Transverse colon (tissue), 4 donors: ENCODE data around the gene WDR35. TPM values are rescaled to one million over a fixed set of nuclear protein-coding genes. Genes with fewer than 3 reads are reported as not detected.
A peak's percentile ranks its signal among the peaks of the same experiment; 100 is the strongest.

Source experiments
- DNase-seq: peaks from one replicate; pipeline ENCODE4 v3.0.0-alpha.2; 2019
- H3K27ac ChIP-seq, 4 donors: fragments of 200-600 bp; sonication (generic); 2 replicates each; pipeline ENCODE4 v1.5.1; 2016 to 2018; ENCODE audit warnings: inconsistent platforms in 4 of 4
- H3K27me3 ChIP-seq: fragments of 200-600 bp; sonication (generic); 2 replicates; pipeline ENCODE4 v1.5.1; 2017; ENCODE audit warnings: inconsistent platforms
- H3K36me3 ChIP-seq, 4 donors: fragments of 200-600 bp; sonication (generic); 2 replicates each; pipeline ENCODE4 v1.5.1; 2017 to 2019; ENCODE audit warnings: inconsistent platforms in 4 of 4
- H3K4me1 ChIP-seq, 4 donors: fragments of 200-600 bp; sonication (generic); 2 replicates each; pipeline ENCODE4 v1.5.1; 2017 to 2020; ENCODE audit warnings: inconsistent platforms in 4 of 4
- H3K4me3 ChIP-seq, 4 donors: fragments of 200-600 bp; sonication (generic); 1 replicate in 1 of 4; 2 replicates in 3 of 4; pipeline versions ENCODE4 v1.5.1 to v1.6.1; 2017 to 2019; ENCODE audit warnings: inconsistent platforms in 4 of 4
- H3K9me3 ChIP-seq, 2 donors: fragments of 200-600 bp; sonication (generic); 2 replicates each; pipeline ENCODE4 v1.5.1; 2017 to 2019; ENCODE audit warnings: inconsistent platforms in 2 of 2
- CTCF ChIP-seq, 5 experiments: fragments of 200-600 bp in 3 of 5; fragments of 450-650 bp in 2 of 5; sonication (generic) in 3 of 5; IDR thresholded peaks; 1 replicate in 2 of 5; 2 replicates in 3 of 5; pipeline ENCODE4 v1.5.1; 2016 to 2017; ENCODE audit warnings: antibody characterized with exemption in 5 of 5, inconsistent platforms in 3 of 5, mild to moderate bottlenecking in 2 of 5, moderate library complexity in 1 of 5
- EP300 ChIP-seq: sonication (generic); formaldehyde crosslinking; IDR thresholded peaks from one replicate; pipeline ENCODE4 v1.6.1; 2017; ENCODE audit warnings: antibody characterized with exemption, low read depth
- POLR2A ChIP-seq: fragments of 450-650 bp; IDR thresholded peaks from one replicate; pipeline ENCODE4 v1.6.1; 2016; ENCODE audit warnings: antibody characterized with exemption, mild to moderate bottlenecking, moderate library complexity
- POLR2AphosphoS5 ChIP-seq, 3 donors: sonication (generic); formaldehyde crosslinking; IDR thresholded peaks; one replicate each; pipeline ENCODE4 v1.6.1; 2016; ENCODE audit warnings: antibody characterized with exemption in 3 of 3
- WGBS, 2 donors: methylation state at CpG; one replicate each; pipeline ENCODE4 v1.1.5; 2018; ENCODE audit warnings: low coverage in 1 of 2; 5-methylcytosine and 5-hydroxymethylcytosine counted together
- in situ Hi-C, 4 donors: fragments of 200-750 bp; cut with MboI; loops; one replicate each; pipeline versions ENCODE4 v1.15.0 to v1.15.1; 2017; ENCODE audit warnings: low sequenced_read_pairs in 3 of 4, low pct_ligation_motif_present in 1 of 4, low pct_unique_long_range_greater_than_20kb in 1 of 4
- intact Hi-C: fragments of 100-400 bp; cut with DNase I; formaldehyde crosslinking; loops from one replicate; pipeline ENCODE4 v1.15.1; 2023; ENCODE audit warnings: low total_unique reads
- total RNA-seq, 4 donors: library from RNA; depleted of rRNA; stranded (reverse); fragments of >200 nt; gene quantifications; one replicate each; pipeline ENCODE4 v1.1.0, GENCODE V29; 2016

Gene WDR35
- total RNA-seq, 4 donors from 2014 or later, result 0.37 to 4.8 (median 2.0) TPM

GRCh38 chr2:19973466-19973865 is 16.4 kb downstream of the WDR35 start:
- TF ChIP-seq POLR2AphosphoS5 (IDR thresholded peaks at IDR 0.05) (no peak), POLR2A (no peak), EP300 (no peak), CTCF (IDR thresholded peaks at IDR 0.05) (no peak)
- Histone ChIP-seq H3K27ac (no peak overlapping the region), H3K9me3 (no peaks in the 10 kb centered on the region), H3K36me3 (peaks cover 0 to 4% (median 0%) of the 10 kb centered on the region in 4 donors), H3K27me3 (no peaks in the 10 kb centered on the region), H3K4me3 (no peak overlapping the region), H3K4me1 (no peaks in the 10 kb centered on the region)
- intact Hi-C loops (no loop called here), in situ Hi-C loops (no loop called here)
- no peak for DNase-seq
- WGBS, 2 donors, result 84 to 92% methylated on average over 8 of the region's 8 CpGs

- in situ Hi-C loops, result no loop called here
- H3K27ac ChIP-seq, result no peak overlapping the region
- no peak overlapping the region for H3K4me3 ChIP-seq
- TF ChIP-seq EP300 (no peak), POLR2A (no peak), CTCF (IDR thresholded peaks at IDR 0.05) (no peak), POLR2AphosphoS5 (IDR thresholded peaks at IDR 0.05) (no peak)
- no peaks in the 10 kb centered on the region for H3K4me1 ChIP-seq
- no peaks in the 10 kb centered on the region for H3K36me3 ChIP-seq
- DNase-seq, result no peak
- WGBS, 2 donors, result 24 to 68% methylated on average over 2 to 3 of the region's 3 CpGs
- H3K9me3 ChIP-seq, result no peaks in the 10 kb centered on the region
- H3K27me3 ChIP-seq, result no peaks in the 10 kb centered on the region
- intact Hi-C loops, result no loop called here
Measured at GRCh38 chr2:19971691-19972090, 18.2 kb downstream of the WDR35 start.

- WGBS, 2 donors, result 92 to 100% methylated on average over 1 of the region's 1 CpG
- Histone ChIP-seq H3K4me3 (no peak overlapping the region), H3K9me3 (no peaks in the 10 kb centered on the region), H3K27ac (no peak overlapping the region), H3K27me3 (no peaks in the 10 kb centered on the region), H3K4me1 (no peaks in the 10 kb centered on the region), H3K36me3 (no peaks in the 10 kb centered on the region)
- no peak for DNase-seq
- in situ Hi-C loops, result loop anchor here in 1 of 4 donors (10.0 kb wide), 1 partner anchor 131 kb away; no protein-coding TSS in a partner anchor
- TF ChIP-seq POLR2A (no peak), EP300 (no peak), POLR2AphosphoS5 (IDR thresholded peaks at IDR 0.05) (no peak), CTCF (IDR thresholded peaks at IDR 0.05) (no peak)
- intact Hi-C loops, result no loop called here
Measured at GRCh38 chr2:19963386-19963785, 26.5 kb downstream of the WDR35 start.

GRCh38 chr2:19955544-19956422 is 34.1 kb downstream of the WDR35 start:
- Histone ChIP-seq H3K4me1 (no peaks in the 10 kb centered on the region), H3K9me3 (no peaks in the 10 kb centered on the region), H3K36me3 (no peaks in the 10 kb centered on the region), H3K27me3 (no peaks in the 10 kb centered on the region), H3K27ac (no peak overlapping the region), H3K4me3 (no peak overlapping the region)
- 55 to 57% methylated on average over 5 to 6 of the region's 6 CpGs for WGBS, 2 donors
- in situ Hi-C loops, result no loop called here
- DNase-seq, result peak; percentile 44
- TF ChIP-seq CTCF (IDR thresholded peaks at IDR 0.05) (peak; percentile 65 to 77 (median 72)), POLR2AphosphoS5 (IDR thresholded peaks at IDR 0.05) (no peak), POLR2A (no peak), EP300 (no peak)
- intact Hi-C loops, result no loop called here
